ENCODE data around the gene ANKRD65. TPM values are rescaled to one million over a fixed set of nuclear protein-coding genes. Genes with fewer than 3 reads are reported as not detected.

The ANKRD65 gene
- total and polyA plus RNA-seq, 2 donors (not counting 3 experiments of a cell fraction or from before 2014, with no cell fraction given): 0.15 to 0.38 TPM

GRCh38 chr1:1390675-1391074, 30.4 kb downstream of the ANKRD65 start:
- H3K4me2 ChIP-seq (ENCODE audit: insufficient read depth, low read length): no peak overlapping the region
- no peak overlapping the region for H3K9ac ChIP-seq (replicated peaks; ENCODE audit: extremely low read depth, insufficient read depth, low read length)
- H3K27ac ChIP-seq (ENCODE audit: insufficient read depth, low read depth, low read length): no peak overlapping the region
- H3K9me1 ChIP-seq (replicated peaks; ENCODE audit: control insufficient read depth, extremely low read depth, insufficient read depth, low read length): no peaks in the 10 kb centered on the region
- dilution Hi-C loops (cut with MboI; ENCODE audit: extremely low pct_ligation_motif_present, low sequenced_read_pairs) (no loop called here), intact Hi-C loops (cut with micrococcal nuclease) (no loop called here)
- no peak overlapping the region for H3K4me3 ChIP-seq (replicated peaks in 1 of 3; ENCODE audit: insufficient read depth in 1 of 3, low read depth in 1 of 3, low read length in 3 of 3)
- FAIRE-seq (no peak), DNase-seq (ENCODE audit: low read depth, low spot score) (no peak)
- no peak overlapping the region for H2AFZ ChIP-seq (ENCODE audit: low read depth, low read length)
- H4K20me1 ChIP-seq (replicated peaks; ENCODE audit: control insufficient read depth, extremely low read depth, insufficient read depth, low read length): no peaks in the 10 kb centered on the region
- no peaks in the 10 kb centered on the region for H3K9me3 ChIP-seq (replicated peaks; ENCODE audit: control insufficient read depth, insufficient read depth, low read length)
- no TSS peak for BruUV-seq (replicated peaks)
- no peaks in the 10 kb centered on the region for H3K27me3 ChIP-seq (ENCODE audit: control insufficient read depth in 2 of 2, insufficient read depth in 2 of 2, low read length in 2 of 2)
- TF ChIP-seq MAX (IDR thresholded peaks at IDR 0.05; ENCODE audit: insufficient read depth, insufficient read length) (no peak), FOS (IDR thresholded peaks at IDR 0.05; ENCODE audit: borderline replicate concordance, insufficient read depth, low read length) (no peak), CTCF (IDR thresholded peaks at IDR 0.05; ENCODE audit: extremely low read depth in 1 of 2, insufficient read depth in 1 of 2, low read depth in 1 of 2, low read length in 2 of 2) (no peak), GATA2 (IDR thresholded peaks at IDR 0.05; ENCODE audit: insufficient read depth, insufficient read length, low read depth, low read length) (no peak), POLR2AphosphoS5 (IDR thresholded peaks at IDR 0.05; ENCODE audit: insufficient read depth, low read depth, low read length) (no peak), POLR2A (IDR thresholded peaks at IDR 0.05; ENCODE audit: low read depth, low read length) (no peak), MYC (IDR thresholded peaks at IDR 0.05; ENCODE audit: low read depth, low read length) (no peak), EZH2 (IDR thresholded peaks at IDR 0.05; ENCODE audit: borderline replicate concordance, low read depth, low read length, severe bottlenecking) (no peak), JUN (IDR thresholded peaks at IDR 0.05; ENCODE audit: borderline replicate concordance, insufficient read depth, insufficient read length, low read depth) (no peak)
- ChIA-PET CTCF (interaction anchor here (1.4 kb wide), 1 partner anchor 50 kb away, joined by 3 read pairs; no protein-coding TSS in a partner anchor), POLR2A (interaction anchor here (0.6 kb wide), 1 partner anchor 13 kb away, joined by 5 read pairs; no protein-coding TSS in a partner anchor)
- no peaks in the 10 kb centered on the region for H3K4me1 ChIP-seq (ENCODE audit: control insufficient read depth, extremely low read depth, insufficient read depth, low read length)
- peaks cover 21% of the 10 kb centered on the region for H3K79me2 ChIP-seq (ENCODE audit: control insufficient read depth, insufficient read depth, low read length)
- H3K36me3 ChIP-seq (ENCODE audit: control insufficient read depth in 2 of 2, extremely low read depth in 1 of 2, insufficient read depth in 2 of 2, low read length in 2 of 2): peaks cover 47 to 64% of the 10 kb centered on the region in 2 experiments
